Measurements from ENCODE around the gene VOPP1.
"Not testable (repeated sequence)": the region's sequence is repeated elsewhere in the genome, so short reads cannot be mapped to it uniquely, and the experiment has no call there.

Gene VOPP1

DNA sequence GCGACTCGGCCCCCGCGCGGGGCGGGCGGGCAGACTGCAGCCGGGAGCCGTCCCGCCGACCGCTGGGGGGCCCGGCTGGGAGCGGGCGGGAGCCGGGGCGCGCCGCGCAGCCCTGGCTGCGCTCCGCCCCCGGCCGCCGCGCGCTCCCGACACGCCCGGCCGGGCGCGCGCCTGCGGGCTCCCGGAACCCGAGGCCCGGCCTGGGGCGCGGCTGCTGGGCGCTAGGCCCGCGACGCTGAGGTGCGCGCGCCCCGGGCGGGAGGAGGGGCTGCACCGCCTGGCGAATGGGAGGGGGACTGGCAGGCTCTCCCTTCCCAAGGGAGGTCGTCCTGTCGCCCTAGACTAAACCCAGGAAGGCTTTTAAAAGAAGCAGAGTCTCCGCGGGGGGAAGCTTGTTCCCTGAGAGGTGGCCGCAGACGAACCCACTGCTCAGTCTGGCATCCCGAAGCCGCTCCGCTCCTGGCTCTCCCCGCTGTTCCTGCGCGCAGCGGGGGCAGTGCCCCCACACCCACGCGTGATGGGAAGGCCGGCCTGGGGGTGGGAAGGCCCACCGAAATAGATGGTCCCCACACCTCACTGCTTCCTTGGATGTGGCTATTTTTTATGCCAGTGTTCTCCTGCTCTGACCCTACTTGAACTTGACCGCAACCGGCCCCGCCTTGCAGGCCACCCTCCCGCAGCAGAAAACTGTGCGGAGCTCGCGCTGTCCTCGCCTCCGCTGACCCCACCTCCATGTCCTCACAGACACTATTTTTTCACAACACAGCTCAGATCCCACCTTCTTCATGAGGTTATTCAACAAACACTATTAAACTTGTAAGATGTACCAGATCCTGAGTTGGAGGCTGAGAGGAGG lies at the start of gene VOPP1:
Gene VOPP1 (minus strand): TSS at position 125 of the 856 bp plus-strand sequence. CDS start 178 bp downstream, outside the sequence.
- DNase-seq, result no peak

DNA sequence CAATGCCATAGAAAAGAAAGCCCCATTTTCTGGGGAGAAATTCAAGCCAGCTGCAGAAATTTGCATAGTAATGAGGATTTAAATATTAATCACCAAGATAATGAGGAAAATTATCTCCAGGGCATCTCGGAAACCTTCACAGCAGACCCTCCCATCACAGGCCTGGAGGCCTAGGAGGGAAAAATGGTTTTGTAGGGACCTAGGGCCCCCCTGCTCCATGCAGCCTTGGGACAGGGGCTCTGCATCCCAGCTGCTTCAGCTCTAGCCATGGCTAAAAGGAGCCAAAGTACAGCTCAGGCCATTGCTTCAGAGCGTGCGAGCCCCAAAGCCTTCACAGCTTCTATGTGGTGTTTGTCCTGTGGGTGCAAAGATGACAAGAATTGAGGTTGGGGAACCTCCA lies 46.6 kb upstream of the VOPP1 start:
- DNase-seq, result no peak

GRCh38 chr7:55614365-55615064 lies 42.2 kb upstream of the VOPP1 start:
- not testable (repeated sequence) for DNase-seq

DNA sequence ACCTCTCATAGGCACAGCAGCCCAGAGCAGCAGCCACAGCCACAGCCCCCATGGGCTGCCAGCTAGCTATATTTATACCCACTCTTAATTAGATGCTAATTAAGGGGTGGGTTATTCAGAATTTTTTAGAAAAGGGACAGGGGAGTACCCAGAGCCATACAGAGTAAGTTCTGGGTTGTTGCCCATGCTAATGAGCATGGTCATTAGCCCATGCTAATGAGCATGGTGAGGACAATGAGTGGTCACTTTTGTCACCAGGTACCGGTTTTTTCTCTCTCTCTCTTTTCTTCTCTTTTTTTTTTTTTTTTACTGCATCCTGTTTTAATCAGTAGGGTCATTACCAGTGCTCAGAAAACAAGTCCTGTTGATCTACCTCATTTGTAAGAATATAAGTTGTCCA lies 37.4 kb upstream of the VOPP1 start:
- DNase-seq, result not testable (repeated sequence)

- not testable (repeated sequence) for DNase-seq
Observed at GRCh38 chr7:55605661-55606060, 33.4 kb upstream of the VOPP1 start.

DNA sequence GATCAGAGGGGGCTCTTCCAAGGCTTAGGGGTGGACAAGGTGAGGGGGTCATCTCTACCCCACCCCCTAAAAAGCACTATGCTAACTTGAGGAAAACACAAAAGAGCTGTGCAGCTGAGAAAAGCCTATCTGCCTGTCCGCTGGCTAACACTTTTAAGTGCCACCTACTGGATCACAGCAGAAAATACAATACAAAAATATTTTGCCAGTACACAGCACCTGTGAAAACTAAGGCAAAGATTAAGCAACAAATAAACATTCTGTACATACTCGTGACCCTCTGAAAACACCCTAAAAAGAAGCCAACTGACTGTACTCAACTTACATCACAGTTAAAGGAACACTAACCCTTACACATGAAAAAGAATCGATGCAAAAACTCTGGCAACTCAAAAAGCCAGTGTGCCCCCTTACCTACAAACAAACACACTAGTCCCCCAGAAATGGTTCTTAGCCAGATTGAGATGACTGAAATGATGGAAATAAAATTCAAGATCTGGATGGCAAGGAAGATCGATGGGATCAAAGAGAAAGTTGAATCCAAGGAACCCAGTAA lies 25.7 kb upstream of the VOPP1 start:
- peak; percentile 2 for DNase-seq

GRCh38 chr7:55597214-55597739 lies 25.0 kb upstream of the VOPP1 start:
- not testable (repeated sequence) for DNase-seq

- no peak for DNase-seq
Observed at GRCh38 chr7:55595511-55595910, 23.2 kb upstream of the VOPP1 start.

DNA sequence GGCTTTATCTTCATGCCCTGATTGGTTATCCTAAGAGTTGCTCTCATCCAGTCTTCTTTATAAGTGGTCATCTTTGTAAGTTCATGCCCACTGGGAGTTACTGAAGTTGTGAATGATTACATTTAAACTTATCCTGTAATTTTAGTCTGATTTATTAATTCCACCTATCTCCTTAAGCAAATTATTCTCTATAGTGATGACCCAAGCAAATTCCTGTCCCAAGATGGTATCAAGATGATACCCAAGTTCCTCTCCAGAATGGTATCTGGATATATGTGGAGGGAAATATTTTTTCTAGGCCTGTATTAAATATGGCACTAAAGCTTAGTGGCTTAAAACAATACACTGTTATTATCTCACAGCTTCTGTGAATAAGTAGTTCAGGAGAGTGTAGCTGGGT lies 22.6 kb upstream of the VOPP1 start:
- no peak for DNase-seq

- no peak for DNase-seq
Observed at GRCh38 chr7:55594414-55594813, 22.1 kb upstream of the VOPP1 start.

GRCh38 chr7:55593515-55594318 lies 21.4 kb upstream of the VOPP1 start:
- DNase-seq, result peak; percentile 90

DNA sequence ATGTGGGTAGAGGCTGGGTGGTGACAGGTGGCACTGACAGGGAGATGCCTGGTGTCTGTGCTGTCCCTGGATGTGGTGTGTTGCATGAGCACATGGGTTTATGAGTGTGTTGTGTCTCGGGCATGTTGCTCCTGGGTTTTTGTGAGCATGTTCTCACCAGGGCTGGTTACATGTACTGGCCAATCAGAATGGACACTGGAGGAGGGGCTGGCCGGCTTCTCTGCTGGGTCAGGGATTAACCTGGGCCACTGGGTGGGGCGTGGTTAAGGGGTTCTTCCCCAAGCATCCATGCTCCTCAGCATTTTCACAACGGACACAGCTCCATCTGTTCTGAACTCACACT lies 20.8 kb upstream of the VOPP1 start:
- DNase-seq, result no peak

- DNase-seq, result no peak
Observed at GRCh38 chr7:55592492-55592891, 20.2 kb upstream of the VOPP1 start.

DNA sequence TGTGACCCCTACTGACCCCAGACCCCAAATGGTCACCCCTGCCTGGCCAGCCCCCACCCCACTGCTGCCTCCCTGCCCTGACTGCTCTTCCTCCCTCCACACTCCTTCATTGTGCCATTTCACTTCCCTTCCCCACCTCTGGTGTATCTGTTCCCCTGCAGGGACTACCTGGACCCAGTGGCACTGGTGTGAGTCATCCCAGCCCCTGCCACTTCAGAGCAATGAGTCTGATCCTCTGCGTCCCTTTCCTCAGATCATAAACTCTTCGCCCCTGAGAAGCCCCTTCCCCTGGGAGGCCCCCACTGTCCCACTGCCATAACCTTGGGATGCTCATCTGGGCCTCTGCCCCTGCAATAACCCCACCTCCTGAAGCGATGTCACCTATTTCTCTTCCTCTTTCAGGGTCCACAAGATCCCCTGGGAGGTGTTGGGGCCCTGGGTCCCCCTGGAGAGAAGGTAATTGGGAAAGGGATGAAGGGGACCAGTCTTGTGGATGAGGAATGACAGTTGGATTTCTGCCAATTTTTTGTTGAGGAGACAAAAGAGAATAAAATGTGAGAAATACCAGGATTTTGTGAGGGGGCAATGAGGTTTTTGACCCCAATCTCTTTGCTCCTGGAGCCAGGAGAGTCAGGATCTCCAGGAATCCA lies 19.1 kb upstream of the VOPP1 start:
- no peak for DNase-seq

DNA sequence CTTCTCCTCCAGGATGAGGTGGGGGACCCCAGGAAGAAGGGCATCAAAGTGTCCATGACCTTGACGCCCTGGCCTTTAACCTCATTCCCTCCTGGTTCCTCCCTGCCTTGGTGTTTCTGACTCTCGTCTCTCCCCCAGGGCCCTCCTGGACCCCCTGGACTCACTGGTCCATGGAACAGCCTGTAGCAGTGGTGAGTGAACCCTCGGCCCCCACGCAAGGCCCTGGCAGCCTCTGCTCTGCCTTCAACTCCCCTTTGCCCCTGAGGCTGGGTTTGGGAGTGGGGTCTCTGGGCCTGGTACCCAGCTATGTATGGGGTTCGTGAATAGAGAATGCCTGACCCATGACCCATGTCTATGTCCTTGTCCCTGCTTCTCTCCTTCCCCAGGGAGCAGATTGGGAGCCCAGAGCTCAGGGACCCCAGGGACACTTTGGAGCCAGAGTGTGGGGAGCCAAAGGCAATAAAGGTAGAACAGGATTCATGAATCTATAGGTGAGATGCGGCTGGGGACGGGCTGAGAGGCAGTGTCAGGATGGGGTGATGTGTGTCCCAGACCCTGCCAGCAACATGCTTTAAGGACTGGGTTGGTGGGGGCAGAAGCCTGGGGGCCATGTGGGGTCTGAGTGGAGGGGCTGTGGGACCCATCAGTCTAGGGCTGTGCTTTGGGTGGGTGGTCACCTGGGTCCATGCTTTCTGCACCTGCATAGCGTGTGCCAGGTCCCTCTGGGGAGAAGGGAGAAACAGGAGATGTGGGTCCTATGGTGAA lies 18.4 kb upstream of the VOPP1 start:
- no peak for DNase-seq

DNA sequence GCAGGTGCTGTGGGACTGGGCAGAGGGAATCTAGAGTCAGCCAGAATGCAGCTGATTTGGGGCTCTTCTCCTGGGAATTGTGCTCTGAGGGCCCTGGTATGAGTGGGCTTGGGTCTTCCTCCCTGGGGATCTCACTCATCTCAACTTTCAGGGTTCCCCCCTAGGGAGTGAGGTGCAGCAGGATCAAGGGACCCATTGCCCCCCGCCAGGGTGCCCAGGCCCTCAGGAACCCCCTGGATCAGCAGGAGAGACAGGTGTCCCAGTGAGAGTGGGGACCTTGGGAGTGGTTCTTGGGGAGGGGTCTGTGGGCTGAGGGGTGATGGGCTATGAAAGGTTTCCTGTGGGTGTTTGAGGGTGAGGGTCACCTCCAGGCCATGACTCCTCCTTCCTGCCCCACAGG lies 17.6 kb upstream of the VOPP1 start:
- no peak for DNase-seq

DNA sequence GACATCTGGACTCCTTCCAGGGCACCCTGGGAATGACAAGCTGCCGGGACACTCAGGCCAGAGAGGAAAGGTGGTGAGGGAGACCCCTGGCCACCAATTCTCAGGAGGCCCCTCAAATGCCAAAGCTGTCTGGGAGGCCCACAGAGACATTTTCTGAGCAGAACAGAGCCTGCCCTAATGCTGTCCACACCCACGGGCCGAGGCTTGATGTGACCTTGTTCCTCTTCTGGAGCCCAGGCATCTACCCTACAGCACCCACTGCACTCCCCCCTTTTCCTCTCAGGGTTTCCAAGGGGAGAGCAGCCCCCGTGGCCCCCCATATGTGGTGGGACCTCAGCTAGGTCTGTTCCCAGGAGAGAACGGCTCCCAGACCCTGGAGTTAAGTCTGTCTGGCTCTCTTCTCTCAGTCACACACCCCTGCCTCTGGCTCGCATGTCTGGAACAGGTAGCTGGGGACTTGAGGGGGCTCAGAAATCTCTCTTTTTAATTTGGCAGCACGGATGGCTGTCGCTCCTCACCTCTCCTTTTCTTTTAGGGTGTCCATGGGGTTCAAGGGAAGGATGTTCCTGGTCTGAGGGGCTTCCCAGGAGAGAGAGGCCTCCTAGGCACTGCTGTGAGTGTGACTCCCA lies 16.8 kb upstream of the VOPP1 start:
- no peak for DNase-seq

DNA sequence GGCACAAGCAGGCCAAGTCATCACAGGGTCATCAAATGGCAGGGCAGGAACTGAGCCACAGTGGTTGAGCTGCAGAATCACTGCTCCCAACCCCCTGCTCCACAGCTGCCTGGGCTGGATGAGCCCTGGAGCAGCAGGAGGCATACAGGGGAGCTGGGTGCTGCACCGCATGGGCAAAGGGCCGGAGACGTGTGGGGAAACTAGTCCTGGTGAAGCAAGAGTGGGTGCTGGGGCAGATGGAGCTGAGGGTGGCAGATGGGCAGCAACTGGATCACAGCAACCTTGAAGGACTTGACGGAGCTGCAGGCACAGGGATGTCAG lies 16.0 kb upstream of the VOPP1 start:
- DNase-seq, result no peak

- DNase-seq, result no peak
Observed at GRCh38 chr7:55587687-55588378, 15.5 kb upstream of the VOPP1 start.

- not testable (repeated sequence) for DNase-seq
Observed at GRCh38 chr7:55582656-55583055, 10.4 kb upstream of the VOPP1 start.

DNA sequence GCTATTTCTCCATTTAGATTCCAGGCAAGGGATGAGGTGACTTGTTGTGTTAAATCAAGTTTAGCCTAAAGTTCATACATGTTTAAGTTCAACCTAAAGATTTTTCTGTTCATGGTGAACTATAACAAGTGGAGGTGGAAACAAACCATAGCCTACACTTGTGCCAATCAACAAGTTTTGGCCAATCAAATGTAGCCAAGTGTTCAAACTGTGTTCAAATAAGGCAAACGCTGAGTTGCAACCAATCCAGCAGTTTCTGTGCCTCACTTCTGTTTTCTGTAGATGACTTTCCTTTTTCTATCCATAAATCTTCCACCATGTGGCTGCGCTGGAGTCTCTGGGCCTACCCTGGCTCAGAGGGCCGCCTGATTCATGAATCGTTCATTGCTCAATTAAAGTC lies 4.5 kb upstream of the VOPP1 start:
- DNase-seq, result peak; percentile 19

Data from MV-4-11 (cell line).